Astrocyte of the spinal cord (primary cell): Measurements from ENCODE around the gene CBFA2T3.

Experiments
- DNase-seq: peaks from one replicate; pipeline ENCODE4 v3.0.0; 2011; ENCODE audit warnings: low read depth, low spot score
- H3K4me3 ChIP-seq: 2 replicates; pipeline ENCODE4 v1.5.1; 2011; ENCODE audit warnings: low read depth, mild to moderate bottlenecking, low read length, moderate library complexity
- in situ Hi-C: cut with HindIII; loops from 2 replicates; pipeline ENCODE4 v1.10.0; 2017; ENCODE audit warnings: low sequenced_read_pairs
- TF ChIP-seq, protein P1 (sequence below): IDR thresholded peaks from 2 replicates; pipeline ENCODE4 v1.5.1; 2012; ENCODE audit warnings: low read depth, mild to moderate bottlenecking, low read length, inconsistent platforms

The CBFA2T3 gene

DNA sequence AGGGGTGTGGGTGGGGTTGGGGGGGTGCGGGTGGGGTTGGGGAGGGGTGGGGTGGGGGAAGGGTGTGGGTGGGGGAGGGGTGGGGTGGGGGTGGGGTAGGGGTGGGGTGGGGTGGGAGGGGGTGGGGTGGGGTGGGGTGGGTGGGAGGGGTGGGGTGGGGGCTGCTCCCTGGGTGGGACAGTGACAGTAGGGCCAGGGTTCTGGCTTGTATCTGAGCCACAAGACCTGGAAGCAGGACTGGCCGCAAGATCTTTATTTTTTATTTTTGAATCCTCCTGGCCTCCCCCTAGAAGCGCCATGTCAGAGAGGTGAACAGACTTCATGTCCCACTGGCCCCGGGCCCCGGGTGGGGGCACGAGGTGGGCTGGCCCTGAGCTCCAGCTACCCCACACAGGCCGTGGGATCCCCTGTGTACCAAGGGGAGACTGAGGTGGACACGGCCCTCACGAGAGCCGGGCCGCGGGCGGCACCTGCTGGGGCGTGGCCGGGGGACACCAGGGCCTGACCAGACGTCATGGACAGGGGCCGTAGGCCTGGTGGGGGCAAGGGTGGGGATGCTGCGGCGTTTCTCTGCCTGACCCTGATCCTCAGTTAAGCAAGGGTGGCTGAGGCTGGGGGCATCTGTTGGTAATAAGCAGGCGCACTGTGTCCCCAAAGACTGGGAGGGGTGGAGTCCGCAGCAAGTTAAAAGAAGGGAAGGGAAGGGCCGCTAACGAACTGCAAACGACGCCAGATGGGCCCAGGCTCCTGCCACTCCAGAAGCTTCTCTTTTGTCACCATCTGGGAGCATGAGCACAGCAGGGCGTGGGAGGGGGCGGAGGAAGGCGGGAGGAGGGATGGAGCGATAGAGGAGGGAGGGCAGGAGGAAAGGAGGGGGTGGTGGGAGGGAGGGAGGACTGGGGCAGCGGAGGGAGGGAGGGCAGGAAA lies 88.3 kb downstream of the CBFA2T3 start:
- no peak for DNase-seq
- TF ChIP-seq, protein P1, sequence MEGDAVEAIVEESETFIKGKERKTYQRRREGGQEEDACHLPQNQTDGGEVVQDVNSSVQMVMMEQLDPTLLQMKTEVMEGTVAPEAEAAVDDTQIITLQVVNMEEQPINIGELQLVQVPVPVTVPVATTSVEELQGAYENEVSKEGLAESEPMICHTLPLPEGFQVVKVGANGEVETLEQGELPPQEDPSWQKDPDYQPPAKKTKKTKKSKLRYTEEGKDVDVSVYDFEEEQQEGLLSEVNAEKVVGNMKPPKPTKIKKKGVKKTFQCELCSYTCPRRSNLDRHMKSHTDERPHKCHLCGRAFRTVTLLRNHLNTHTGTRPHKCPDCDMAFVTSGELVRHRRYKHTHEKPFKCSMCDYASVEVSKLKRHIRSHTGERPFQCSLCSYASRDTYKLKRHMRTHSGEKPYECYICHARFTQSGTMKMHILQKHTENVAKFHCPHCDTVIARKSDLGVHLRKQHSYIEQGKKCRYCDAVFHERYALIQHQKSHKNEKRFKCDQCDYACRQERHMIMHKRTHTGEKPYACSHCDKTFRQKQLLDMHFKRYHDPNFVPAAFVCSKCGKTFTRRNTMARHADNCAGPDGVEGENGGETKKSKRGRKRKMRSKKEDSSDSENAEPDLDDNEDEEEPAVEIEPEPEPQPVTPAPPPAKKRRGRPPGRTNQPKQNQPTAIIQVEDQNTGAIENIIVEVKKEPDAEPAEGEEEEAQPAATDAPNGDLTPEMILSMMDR, result no peak
- H3K4me3 ChIP-seq, result no peak overlapping the region
- in situ Hi-C loops, result no loop called here

DNA sequence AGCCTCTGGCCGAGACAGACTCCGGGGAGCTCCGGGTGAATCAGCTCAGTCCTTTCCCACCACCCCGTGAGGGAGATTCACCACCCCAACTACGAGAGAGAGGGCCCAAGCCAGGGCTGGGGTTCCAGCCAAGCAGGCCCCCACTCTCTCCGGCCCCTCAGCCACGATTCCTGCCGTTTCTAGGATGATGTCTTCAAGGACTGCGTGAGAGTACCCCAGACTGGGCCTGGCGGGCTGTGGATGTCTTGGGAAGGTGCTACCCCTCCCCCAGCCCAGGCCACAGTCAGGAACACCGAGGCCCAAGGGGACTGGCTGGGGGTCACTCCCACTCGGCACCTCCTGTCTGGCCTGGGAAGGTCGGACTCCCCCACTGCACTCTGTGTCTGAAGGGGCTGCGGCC lies 89.0 kb downstream of the CBFA2T3 start:
- TF ChIP-seq, protein P1, result no peak
- in situ Hi-C loops, result no loop called here
- no peak for DNase-seq
- no peak overlapping the region for H3K4me3 ChIP-seq

DNA sequence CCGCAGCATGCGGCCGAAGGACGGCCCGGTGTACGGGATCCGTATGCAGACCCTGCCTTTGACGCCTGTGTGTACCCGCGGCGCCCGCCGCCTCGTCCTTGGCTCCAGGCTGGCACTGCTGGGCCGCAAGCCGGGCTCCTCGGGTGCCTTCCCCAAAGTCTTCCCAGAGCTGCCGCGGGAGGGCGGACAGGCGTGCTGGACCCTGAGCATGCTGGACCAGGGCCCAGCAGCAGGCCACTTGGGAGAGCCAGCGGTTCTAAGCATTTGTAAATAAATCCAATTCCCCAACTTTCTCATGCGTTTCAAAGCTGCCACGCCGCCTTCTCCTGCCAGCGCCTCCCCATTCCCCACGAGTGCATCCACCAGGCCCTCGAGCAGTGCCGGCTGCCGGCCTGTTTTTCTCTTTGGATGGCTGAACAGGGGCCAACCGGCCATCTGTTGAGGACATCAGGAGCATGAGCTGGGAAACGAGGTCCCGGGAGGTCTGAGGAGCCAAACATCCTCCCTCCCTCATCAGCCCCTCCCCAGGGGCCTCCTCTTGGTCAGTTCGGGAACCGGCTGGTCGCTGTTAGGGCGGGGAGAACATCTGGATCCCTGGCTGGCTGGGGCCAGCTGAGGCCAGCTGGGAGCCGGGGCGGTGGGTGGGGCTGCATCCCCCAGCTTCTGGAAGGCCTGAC lies 90.0 kb downstream of the CBFA2T3 start:
- no peak overlapping the region for H3K4me3 ChIP-seq
- TF ChIP-seq, protein P1, result no peak
- in situ Hi-C loops, result no loop called here
- no peak for DNase-seq

DNA sequence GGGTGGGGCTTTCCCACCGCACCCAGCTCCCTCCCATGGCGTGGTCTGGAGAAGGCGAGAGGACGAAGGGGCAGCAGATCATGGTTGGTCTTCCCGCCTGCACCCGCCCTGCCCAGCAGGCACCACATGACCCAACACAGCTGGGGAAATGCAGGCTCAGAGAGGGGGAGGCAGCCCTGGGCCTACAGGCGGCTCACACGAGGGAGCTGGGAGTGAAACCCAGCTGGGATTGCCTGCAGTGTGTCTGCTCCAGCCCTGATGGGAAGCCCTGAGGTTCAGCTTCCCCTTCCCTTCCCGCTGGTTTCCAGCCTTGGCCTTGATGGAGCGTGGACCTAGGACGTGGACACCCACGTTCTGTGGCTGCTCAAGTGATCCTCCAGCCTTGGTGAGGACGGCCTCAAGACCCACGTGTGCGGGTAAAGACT lies 90.6 kb downstream of the CBFA2T3 start:
- H3K4me3 ChIP-seq, result no peak overlapping the region
- TF ChIP-seq, protein P1, result no peak
- DNase-seq, result no peak
- in situ Hi-C loops, result no loop called here

DNA sequence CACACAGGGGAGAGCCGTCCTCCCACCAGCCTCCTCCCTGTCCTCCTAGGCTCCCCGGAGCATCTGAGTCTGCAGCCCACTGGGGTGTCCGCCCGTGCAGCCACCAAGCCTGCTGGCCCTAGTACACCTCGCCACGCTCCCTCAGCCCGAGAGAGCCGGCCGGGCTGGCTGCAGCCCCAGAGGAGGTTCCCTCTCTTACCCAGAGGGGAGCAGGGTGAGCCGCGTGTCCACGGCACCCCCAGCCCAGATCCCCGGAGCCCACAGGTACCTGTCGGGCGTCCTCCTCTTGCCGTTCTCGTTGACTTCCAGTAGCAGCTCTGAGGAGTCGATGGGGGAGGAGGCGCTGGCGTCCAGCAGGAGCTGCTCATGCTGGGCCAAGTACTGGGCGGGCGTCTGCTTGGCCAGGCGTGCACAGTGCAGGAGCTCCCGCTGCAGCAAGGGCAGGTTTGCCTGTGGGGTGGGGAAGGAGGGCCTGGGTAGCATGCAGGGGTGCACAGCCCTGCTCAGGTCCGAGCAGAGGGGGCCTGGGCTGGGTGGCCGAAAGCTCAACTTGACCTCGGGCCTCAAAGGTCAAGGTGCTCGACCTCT lies 91.2 kb downstream of the CBFA2T3 start:
- TF ChIP-seq, protein P1, result no peak
- no peak for DNase-seq
- H3K4me3 ChIP-seq, result no peak overlapping the region
- in situ Hi-C loops, result no loop called here

DNA sequence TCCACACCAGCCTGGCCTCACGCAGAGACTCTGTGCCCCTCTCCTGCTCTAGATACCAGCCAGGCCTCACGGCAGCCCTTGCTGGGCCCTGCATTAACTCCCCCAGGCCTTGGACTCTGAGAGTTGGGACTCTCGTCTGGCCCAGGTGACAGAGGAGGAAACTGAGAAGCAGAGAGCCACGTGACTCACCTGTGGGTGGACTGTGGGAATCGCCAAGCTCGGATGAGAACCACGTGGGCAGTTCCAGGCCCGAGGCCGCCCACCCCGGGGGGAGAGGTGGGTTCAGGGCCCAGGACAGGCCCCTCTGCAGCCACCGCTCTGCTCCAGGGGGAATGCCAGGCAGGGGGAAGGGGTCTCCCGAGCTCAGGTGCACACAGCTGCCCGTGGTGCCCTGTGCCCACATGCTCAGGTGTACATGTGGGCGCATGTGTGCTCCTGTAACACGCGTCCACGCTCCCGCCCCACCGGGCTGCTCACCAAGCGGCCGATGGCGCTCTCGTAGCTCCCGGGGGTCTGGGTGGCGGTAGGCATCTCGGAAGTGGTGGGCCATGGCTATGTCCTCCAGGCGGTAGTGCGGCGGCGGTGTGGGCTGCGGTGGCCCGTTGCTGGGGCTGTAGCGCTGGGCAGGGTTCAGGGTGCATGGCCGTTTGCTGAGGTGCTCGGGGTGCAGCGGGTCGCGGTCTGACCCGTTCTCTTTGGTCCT lies 92.3 kb downstream of the CBFA2T3 start:
- H3K4me3 ChIP-seq, result no peak overlapping the region
- TF ChIP-seq, protein P1, result no peak
- in situ Hi-C loops, result no loop called here
- DNase-seq, result no peak
